KBM-7 (cell line): Measurements from ENCODE around the gene CYP26B1.
A peak's percentile ranks its signal among the peaks of the same experiment; 100 is the strongest.

Experiments used
- DNase-seq: peaks from one replicate; pipeline ENCODE4 v3.0.0-alpha.2; 2015
- in situ Hi-C: fragments of 300-500 bp; cut with MboI; formaldehyde crosslinking; loops from 2 replicates; pipeline ENCODE4 v1.14.3; 2020; ENCODE audit warnings: low sequenced_read_pairs, low pct_unique_long_range_greater_than_20kb, mixed read lengths

The CYP26B1 gene

GRCh38 chr2:72156872-72157271, 9.2 kb upstream of the CYP26B1 start:
- in situ Hi-C loops: no loop called here

GRCh38 chr2:72155737-72156136, 8.1 kb upstream of the CYP26B1 start:
- no peak for DNase-seq
- in situ Hi-C loops: no loop called here

More at GRCh38 chr2:72156872-72157271, 9.2 kb upstream of the CYP26B1 start:
- DNase-seq: no peak

- in situ Hi-C loops: no loop called here
- DNase-seq: no peak
Measured at GRCh38 chr2:72155151-72155550, 7.5 kb upstream of the CYP26B1 start.

GRCh38 chr2:72154386-72154975, 6.8 kb upstream of the CYP26B1 start:
- DNase-seq: no peak

GRCh38 chr2:72153924-72154323, 6.3 kb upstream of the CYP26B1 start:
- in situ Hi-C loops: no loop called here
- no peak for DNase-seq

More at GRCh38 chr2:72154386-72154975, 6.8 kb upstream of the CYP26B1 start:
- in situ Hi-C loops: no loop called here

- no peak for DNase-seq
- in situ Hi-C loops: no loop called here
Measured at GRCh38 chr2:72153026-72153791, 5.5 kb upstream of the CYP26B1 start.

GRCh38 chr2:72150861-72151356, 3.2 kb upstream of the CYP26B1 start:
- no peak for DNase-seq
- in situ Hi-C loops: no loop called here

- peak; percentile 75 for DNase-seq
- in situ Hi-C loops: no loop called here
Measured at GRCh38 chr2:72150157-72150860, 2.6 kb upstream of the CYP26B1 start.

GRCh38 chr2:72149556-72150156, 2.0 kb upstream of the CYP26B1 start:
- in situ Hi-C loops: loop anchor here (25.0 kb wide), 1 partner anchor 612 kb away; no protein-coding TSS in a partner anchor
- DNase-seq: no peak

GRCh38 chr2:72148837-72149555, 1.3 kb upstream of the CYP26B1 start:
- DNase-seq: peak; percentile 19
- in situ Hi-C loops: loop anchor here (25.0 kb wide), 1 partner anchor 612 kb away; no protein-coding TSS in a partner anchor

GRCh38 chr2:72148003-72148836, 558 bp upstream of the CYP26B1 start:
- in situ Hi-C loops: loop anchor here (25.0 kb wide), 1 partner anchor 611 kb away; no protein-coding TSS in a partner anchor
- DNase-seq: no peak

GRCh38 chr2:72146347-72147302, 1.0 kb downstream of the CYP26B1 start:
- in situ Hi-C loops: loop anchor here (25.0 kb wide), 1 partner anchor 609 kb away; no protein-coding TSS in a partner anchor
- no peak for DNase-seq

GRCh38 chr2:72145658-72146329, 1.9 kb downstream of the CYP26B1 start:
- in situ Hi-C loops: loop anchor here (25.0 kb wide), 1 partner anchor 608 kb away; no protein-coding TSS in a partner anchor
- DNase-seq: no peak

GRCh38 chr2:72145289-72145657, 2.4 kb downstream of the CYP26B1 start:
- in situ Hi-C loops: loop anchor here (25.0 kb wide), 1 partner anchor 608 kb away; no protein-coding TSS in a partner anchor
- DNase-seq: peak; percentile 21

GRCh38 chr2:72144632-72145288, 2.9 kb downstream of the CYP26B1 start:
- in situ Hi-C loops: loop anchor here (25.0 kb wide), 1 partner anchor 607 kb away; no protein-coding TSS in a partner anchor
- DNase-seq: peak; percentile 14

- no peak for DNase-seq
- in situ Hi-C loops: loop anchor here (25.0 kb wide), 1 partner anchor 607 kb away; no protein-coding TSS in a partner anchor
Measured at GRCh38 chr2:72144274-72144631, 3.4 kb downstream of the CYP26B1 start.
